ENCODE results near the gene TEX48.

GRCh38 chr9:114688909-114689610 lies 7.1 kb upstream of the TEX48 start:
- no peak for TF ChIP-seq YY1 (tag by site-specific recombination; IDR thresholded peaks at IDR 0.05)
- no peak for TF ChIP-seq SETDB1 (IDR thresholded peaks at IDR 0.05; ENCODE audit: insufficient read length, low read length)
- no peak for TF ChIP-seq ZNF585B (tag by site-specific recombination; IDR thresholded peaks at IDR 0.05)
- no peak for TF ChIP-seq CTCF (tag by site-specific recombination; IDR thresholded peaks at IDR 0.05)
- TF ChIP-seq ZBTB7A (tag by site-specific recombination; IDR thresholded peaks at IDR 0.05; ENCODE audit: low read depth) = no peak

Measured in HEK293 (cell line).